DMS53 (cell line): Measurements from ENCODE around the gene ARHGDIB.
A peak's percentile ranks its signal among the peaks of the same experiment; 100 is the strongest.

ENCODE experiments used
- DNase-seq: peaks from one replicate; lab custom pipeline; 2025; lab: John Stamatoyannopoulos, UW

Gene ARHGDIB

GRCh38 chr12:14961466-14962152, at the start of gene ARHGDIB:
Gene ARHGDIB (minus strand): TSS chr12:14961601. CDS start chr12:14950712, 10,889 bp downstream.
- DNase-seq, result peak; percentile 21

GRCh38 chr12:15011162-15011561, 49.8 kb upstream of the ARHGDIB start:
- peak; percentile 64 for DNase-seq

GRCh38 chr12:15007551-15007950, 46.1 kb upstream of the ARHGDIB start:
- DNase-seq, result no peak

- DNase-seq, result peak; percentile 44
Measured at GRCh38 chr12:15005064-15005463, 43.7 kb upstream of the ARHGDIB start.

- peak; percentile 27 for DNase-seq
Measured at GRCh38 chr12:15004421-15004820, 43.0 kb upstream of the ARHGDIB start.

GRCh38 chr12:15001733-15002382, 40.5 kb upstream of the ARHGDIB start:
- DNase-seq, result peak; percentile 33

GRCh38 chr12:15000575-15000974, 39.2 kb upstream of the ARHGDIB start:
- no peak for DNase-seq

GRCh38 chr12:14999695-15000365, 38.4 kb upstream of the ARHGDIB start:
- DNase-seq, result peak; percentile 14

- no peak for DNase-seq
Measured at GRCh38 chr12:14999021-14999694, 37.8 kb upstream of the ARHGDIB start.

- no peak for DNase-seq
Measured at GRCh38 chr12:14997998-14998397, 36.6 kb upstream of the ARHGDIB start.

GRCh38 chr12:14995583-14996425, 34.4 kb upstream of the ARHGDIB start:
- DNase-seq, result peak; percentile 92

- DNase-seq, result peak; percentile 45
Measured at GRCh38 chr12:14994610-14995009, 33.2 kb upstream of the ARHGDIB start.

- peak; percentile 29 for DNase-seq
Measured at GRCh38 chr12:14993537-14994266, 32.3 kb upstream of the ARHGDIB start.

- DNase-seq, result no peak
Measured at GRCh38 chr12:14993117-14993516, 31.7 kb upstream of the ARHGDIB start.

GRCh38 chr12:14992673-14993072, 31.3 kb upstream of the ARHGDIB start:
- DNase-seq, result no peak

- DNase-seq, result no peak
Measured at GRCh38 chr12:14991069-14991468, 29.7 kb upstream of the ARHGDIB start.

GRCh38 chr12:14989790-14990189, 28.4 kb upstream of the ARHGDIB start:
- no peak for DNase-seq

- no peak for DNase-seq
Measured at GRCh38 chr12:14988035-14988434, 26.6 kb upstream of the ARHGDIB start.

- peak; percentile 42 for DNase-seq
Measured at GRCh38 chr12:14986449-14986848, 25.0 kb upstream of the ARHGDIB start.

GRCh38 chr12:14984766-14985285, 23.4 kb upstream of the ARHGDIB start:
- DNase-seq, result no peak

GRCh38 chr12:14984036-14984435, 22.6 kb upstream of the ARHGDIB start:
- DNase-seq, result no peak
